ENCODE data around the gene SRSF9.

SRSF9 gene

DNA sequence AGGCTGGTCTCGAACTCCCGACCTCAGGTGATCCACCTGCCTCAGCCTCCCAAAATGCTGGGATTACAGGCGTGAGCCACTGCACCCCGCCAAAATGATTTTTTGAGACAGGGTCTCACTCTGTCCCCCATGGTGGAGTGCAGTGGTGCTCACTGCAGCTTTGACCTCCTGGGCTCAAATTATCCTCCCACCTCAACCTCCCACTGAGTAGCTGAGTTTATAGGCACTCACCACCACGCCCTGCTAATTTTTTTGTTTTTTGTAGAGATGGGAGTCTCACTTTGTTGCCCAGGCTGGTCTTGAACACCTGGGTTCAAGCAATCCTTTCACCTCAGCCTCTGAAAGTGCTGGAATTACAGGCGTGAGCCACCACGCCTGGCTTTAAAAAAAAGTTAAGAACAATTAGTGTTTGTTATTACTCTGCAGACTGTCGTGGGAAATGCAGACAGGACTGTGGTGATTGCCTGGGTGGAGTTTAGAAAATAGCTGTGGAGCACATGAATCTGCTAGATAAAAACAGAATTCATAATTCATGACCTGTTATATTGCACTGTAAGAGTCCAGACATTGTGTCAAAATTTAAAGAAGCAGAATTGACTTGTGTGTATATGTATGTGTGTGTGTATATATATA, 40.8 kb downstream of the SRSF9 start:
- DNase-seq (ENCODE audit: low spot score) = no peak
- TF ChIP-seq CTCF (IDR thresholded peaks at IDR 0.05; ENCODE audit: extremely low read depth, missing control alignments) = no peak

DNA sequence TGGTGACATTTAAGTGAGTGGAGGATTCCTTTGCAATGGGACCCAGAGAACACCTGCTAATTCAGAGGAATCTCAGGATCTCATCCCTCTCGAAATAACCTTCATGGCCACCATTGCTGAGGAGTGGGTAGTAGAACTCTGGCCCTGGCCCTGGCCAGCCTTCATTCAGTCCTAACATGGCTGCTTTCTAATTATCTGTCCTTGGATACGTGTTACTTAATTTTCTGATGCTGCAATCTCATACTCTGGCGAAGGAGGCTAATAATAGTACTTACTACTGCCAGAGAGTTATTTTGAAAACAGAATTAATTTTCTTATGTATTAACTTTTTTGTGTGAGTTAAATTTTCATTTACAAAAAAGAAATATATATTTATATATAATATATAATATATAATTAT, 43.8 kb downstream of the SRSF9 start:
- DNase-seq (ENCODE audit: low spot score) = no peak
- no peak for TF ChIP-seq CTCF (IDR thresholded peaks at IDR 0.05; ENCODE audit: extremely low read depth, missing control alignments)

- no peak for TF ChIP-seq CTCF (IDR thresholded peaks at IDR 0.05; ENCODE audit: extremely low read depth, missing control alignments)
- no peak for DNase-seq (ENCODE audit: low spot score)
These were observed 46.6 kb downstream of the SRSF9 start for GRCh38 chr12:120422892-120423456.

- TF ChIP-seq CTCF (IDR thresholded peaks at IDR 0.05; ENCODE audit: extremely low read depth, missing control alignments) = no peak
- no peak for DNase-seq (ENCODE audit: low spot score)
These were observed 47.8 kb downstream of the SRSF9 start for GRCh38 chr12:120421701-120422100.

DNA sequence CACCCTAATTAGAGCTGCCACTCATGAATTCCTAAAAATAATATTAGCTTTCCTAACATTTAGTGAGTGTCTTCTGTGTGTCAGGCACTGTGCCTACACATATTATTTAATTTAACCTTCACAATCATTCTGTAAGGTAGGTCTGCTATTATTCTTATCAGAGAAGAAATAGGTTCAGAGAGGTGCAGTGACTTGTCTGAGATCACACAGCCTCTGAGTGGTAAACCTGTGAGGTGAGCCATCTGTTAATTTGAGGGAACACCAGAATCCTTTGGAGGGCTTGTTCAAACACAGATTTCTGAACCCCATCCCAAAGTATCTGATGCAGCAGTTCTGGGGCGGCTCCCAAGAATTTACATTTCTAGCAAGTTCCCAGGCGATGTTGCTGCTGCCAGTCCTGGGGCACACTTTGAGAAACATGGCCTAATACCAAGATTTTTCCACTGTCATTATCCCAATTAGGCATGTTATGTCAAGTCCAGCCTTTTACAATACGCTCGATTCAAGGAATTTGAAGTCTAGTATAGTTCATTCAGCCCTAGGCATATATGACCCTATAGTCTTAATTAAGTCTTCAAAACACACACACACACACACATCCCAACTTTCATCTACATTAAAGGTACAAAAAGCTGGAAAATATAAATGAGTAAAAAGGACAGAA, 51.5 kb downstream of the SRSF9 start:
- no peak for DNase-seq (ENCODE audit: low spot score)
- no peak for TF ChIP-seq CTCF (IDR thresholded peaks at IDR 0.05; ENCODE audit: extremely low read depth, missing control alignments)

- no peak for TF ChIP-seq CTCF (IDR thresholded peaks at IDR 0.05; ENCODE audit: extremely low read depth, missing control alignments)
- no peak for DNase-seq (ENCODE audit: low spot score)
These were observed 52.9 kb downstream of the SRSF9 start for GRCh38 chr12:120416490-120417216.
